Liver (tissue), 9 donors: Measurements from ENCODE around the gene GPR141. TPM values are rescaled to one million over a fixed set of nuclear protein-coding genes. Genes with fewer than 3 reads are reported as not detected.

Source experiments
- DNase-seq: peaks from one replicate; pipeline ENCODE4 v3.0.0-alpha.2; 2017; ENCODE audit warnings: low spot score
- H3K27ac ChIP-seq, 2 donors: one replicate each; pipeline ENCODE4 v1.7.0; 2013; ENCODE audit warnings: inconsistent platforms in 2 of 2, low read length in 2 of 2, control low read depth in 1 of 2, low read depth in 1 of 2, mild to moderate bottlenecking in 1 of 2
- H3K27me3 ChIP-seq, 4 donors: one replicate each; pipeline versions ENCODE4 v1.6.1 to v1.7.0; 2013; ENCODE audit warnings: low read length in 3 of 4, inconsistent platforms in 1 of 4, mild to moderate bottlenecking in 1 of 4, moderate library complexity in 1 of 4; ENCODE audit not compliant: control insufficient read depth in 4 of 4, insufficient read depth in 4 of 4
- H3K36me3 ChIP-seq, 4 donors: one replicate each; pipeline versions ENCODE4 v1.6.1 to v1.7.0; 2013; ENCODE audit warnings: low read length in 3 of 4, mild to moderate bottlenecking in 3 of 4, low read depth in 1 of 4, moderate library complexity in 1 of 4; ENCODE audit not compliant: control insufficient read depth in 4 of 4, insufficient read depth in 3 of 4
- H3K4me1 ChIP-seq, 4 donors: one replicate each; pipeline versions ENCODE4 v1.6.1 to v1.7.0; 2013; ENCODE audit warnings: low read length in 3 of 4, mild to moderate bottlenecking in 3 of 4, moderate library complexity in 1 of 4; ENCODE audit not compliant: control insufficient read depth in 4 of 4, insufficient read depth in 4 of 4
- H3K4me3 ChIP-seq, 3 donors: one replicate each; pipeline versions ENCODE4 v1.6.1 to v1.7.0; 2013; ENCODE audit warnings: low read length in 3 of 3, control low read depth in 1 of 3, low read depth in 1 of 3, mild to moderate bottlenecking in 1 of 3
- H3K9ac ChIP-seq, 2 donors: one replicate each; pipeline ENCODE4 v1.7.0; 2013; ENCODE audit warnings: low read length in 2 of 2, mild to moderate bottlenecking in 2 of 2, moderate library complexity in 2 of 2, control low read depth in 1 of 2, low read depth in 1 of 2
- H3K9me3 ChIP-seq, 4 donors: one replicate each; pipeline versions ENCODE4 v1.6.1 to v1.7.0; 2013; ENCODE audit warnings: low read length in 3 of 4; ENCODE audit not compliant: control insufficient read depth in 4 of 4
- EGR1 ChIP-seq, 2 donors: IDR thresholded peaks; 2 replicates each; pipeline ENCODE4 v1.6.1; 2016 to 2018; ENCODE audit warnings: antibody characterized with exemption in 2 of 2, low read depth in 2 of 2
- GABPA ChIP-seq, 2 donors: IDR thresholded peaks in 1 of 2; conservative IDR thresholded peaks in 1 of 2; 2 replicates each; pipeline ENCODE4 v1.6.1; 2016; ENCODE audit warnings: antibody characterized with exemption in 2 of 2, mild to moderate bottlenecking in 1 of 2, moderate library complexity in 1 of 2
- HNF4A ChIP-seq, 2 donors: conservative IDR thresholded peaks; 2 replicates each; pipeline ENCODE4 v1.6.1; 2016; ENCODE audit warnings: antibody characterized with exemption in 2 of 2, mild to moderate bottlenecking in 2 of 2
- HNF4G ChIP-seq: IDR thresholded peaks from 2 replicates; pipeline ENCODE4 v1.6.1; 2016; ENCODE audit warnings: antibody characterized with exemption
- NR2F2 ChIP-seq: IDR thresholded peaks from 2 replicates; pipeline ENCODE4 v1.6.1; 2016; ENCODE audit warnings: antibody characterized with exemption
- RAD21 ChIP-seq, 2 donors: IDR thresholded peaks; 2 replicates each; pipeline ENCODE4 v1.6.1; 2016; ENCODE audit warnings: antibody characterized with exemption in 2 of 2, mild to moderate bottlenecking in 2 of 2
- SP1 ChIP-seq: IDR thresholded peaks from 2 replicates; pipeline ENCODE4 v1.6.1; 2018; ENCODE audit warnings: antibody characterized with exemption, mild to moderate bottlenecking
- TAF1 ChIP-seq: conservative IDR thresholded peaks from 2 replicates; pipeline ENCODE4 v1.6.1; 2016; ENCODE audit warnings: antibody characterized with exemption, mild to moderate bottlenecking
- WGBS: extraction: QIAGEN DNeasy Blood & Tissue Kit; methylation state at CpG from one replicate; pipeline ENCODE4 v1.1.7; 2013; 5-methylcytosine and 5-hydroxymethylcytosine counted together
- polyA plus RNA-seq, 2 donors: library from polyadenylated mRNA; stranded (reverse) in 1 of 2; unstranded in 1 of 2; fragments of 200-250 nt in 1 of 2; fragments of >200 nt in 1 of 2; fragmentation: Nextera tagmentation in 1 of 2; extraction: Ambion mirVana in 1 of 2; gene quantifications; one replicate each; pipeline versions ENCODE4 v1.2.1 to v1.2.3, GENCODE V29; 2013 to 2015
- total RNA-seq, 2 donors: library from RNA; depleted of rRNA; stranded (reverse); fragments of >200 nt; gene quantifications; one replicate each; pipeline ENCODE4 v1.2.3, GENCODE V29; 2014
- TF ChIP-seq, protein P1 (sequence below): IDR thresholded peaks from 2 replicates; pipeline ENCODE4 v1.6.1; 2016; ENCODE audit warnings: antibody characterized with exemption
- TF ChIP-seq, protein P2 (sequence below): IDR thresholded peaks from 2 replicates; pipeline ENCODE4 v1.6.1; 2016; ENCODE audit warnings: antibody characterized with exemption, mild to moderate bottlenecking
- TF ChIP-seq, protein P3 (sequence below): fragments of 150-350 bp; IDR thresholded peaks from 2 replicates; pipeline ENCODE4 v1.5.1; 2017; ENCODE audit warnings: improper control_type of control experiment, low read depth, low read length; ENCODE audit not compliant: missing input control
- donor health status: healthy.
- donor health status: healthy.
- donor health status: healthy.
- donor health status: healthy.
- donor health status: healthy.

The GPR141 gene
- total and polyA plus RNA-seq, 4 donors, result 0.28 to 2.9 (median 1.4) TPM; not detected in 1

DNA sequence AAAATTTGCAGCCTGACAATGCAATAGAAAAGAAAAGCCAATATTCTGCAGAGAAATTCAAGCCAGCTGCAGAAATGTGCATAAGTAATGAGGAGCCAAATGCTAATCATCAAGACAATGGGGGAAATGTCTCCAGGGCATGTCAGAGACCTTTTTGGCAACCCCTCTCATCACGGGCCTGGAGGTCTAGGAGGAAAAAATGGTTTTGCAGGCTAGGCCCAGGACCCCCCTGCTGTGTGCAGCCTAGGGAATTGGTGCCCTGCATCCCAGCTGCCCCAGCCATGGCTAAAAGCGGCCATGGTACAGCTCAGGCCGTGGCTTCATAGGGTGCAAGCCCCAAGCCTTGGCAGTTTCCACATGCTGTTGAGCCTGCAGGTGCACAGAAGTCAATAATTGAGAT lies 92.4 kb downstream of the GPR141 start:
- TF ChIP-seq, protein P1, sequence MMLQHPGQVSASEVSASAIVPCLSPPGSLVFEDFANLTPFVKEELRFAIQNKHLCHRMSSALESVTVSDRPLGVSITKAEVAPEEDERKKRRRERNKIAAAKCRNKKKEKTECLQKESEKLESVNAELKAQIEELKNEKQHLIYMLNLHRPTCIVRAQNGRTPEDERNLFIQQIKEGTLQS, result no peak
- TF ChIP-seq HNF4G (no peak), SP1 (no peak), TAF1 (no peak)
- TF ChIP-seq, protein P2, sequence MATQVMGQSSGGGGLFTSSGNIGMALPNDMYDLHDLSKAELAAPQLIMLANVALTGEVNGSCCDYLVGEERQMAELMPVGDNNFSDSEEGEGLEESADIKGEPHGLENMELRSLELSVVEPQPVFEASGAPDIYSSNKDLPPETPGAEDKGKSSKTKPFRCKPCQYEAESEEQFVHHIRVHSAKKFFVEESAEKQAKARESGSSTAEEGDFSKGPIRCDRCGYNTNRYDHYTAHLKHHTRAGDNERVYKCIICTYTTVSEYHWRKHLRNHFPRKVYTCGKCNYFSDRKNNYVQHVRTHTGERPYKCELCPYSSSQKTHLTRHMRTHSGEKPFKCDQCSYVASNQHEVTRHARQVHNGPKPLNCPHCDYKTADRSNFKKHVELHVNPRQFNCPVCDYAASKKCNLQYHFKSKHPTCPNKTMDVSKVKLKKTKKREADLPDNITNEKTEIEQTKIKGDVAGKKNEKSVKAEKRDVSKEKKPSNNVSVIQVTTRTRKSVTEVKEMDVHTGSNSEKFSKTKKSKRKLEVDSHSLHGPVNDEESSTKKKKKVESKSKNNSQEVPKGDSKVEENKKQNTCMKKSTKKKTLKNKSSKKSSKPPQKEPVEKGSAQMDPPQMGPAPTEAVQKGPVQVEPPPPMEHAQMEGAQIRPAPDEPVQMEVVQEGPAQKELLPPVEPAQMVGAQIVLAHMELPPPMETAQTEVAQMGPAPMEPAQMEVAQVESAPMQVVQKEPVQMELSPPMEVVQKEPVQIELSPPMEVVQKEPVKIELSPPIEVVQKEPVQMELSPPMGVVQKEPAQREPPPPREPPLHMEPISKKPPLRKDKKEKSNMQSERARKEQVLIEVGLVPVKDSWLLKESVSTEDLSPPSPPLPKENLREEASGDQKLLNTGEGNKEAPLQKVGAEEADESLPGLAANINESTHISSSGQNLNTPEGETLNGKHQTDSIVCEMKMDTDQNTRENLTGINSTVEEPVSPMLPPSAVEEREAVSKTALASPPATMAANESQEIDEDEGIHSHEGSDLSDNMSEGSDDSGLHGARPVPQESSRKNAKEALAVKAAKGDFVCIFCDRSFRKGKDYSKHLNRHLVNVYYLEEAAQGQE, result no peak

DNA sequence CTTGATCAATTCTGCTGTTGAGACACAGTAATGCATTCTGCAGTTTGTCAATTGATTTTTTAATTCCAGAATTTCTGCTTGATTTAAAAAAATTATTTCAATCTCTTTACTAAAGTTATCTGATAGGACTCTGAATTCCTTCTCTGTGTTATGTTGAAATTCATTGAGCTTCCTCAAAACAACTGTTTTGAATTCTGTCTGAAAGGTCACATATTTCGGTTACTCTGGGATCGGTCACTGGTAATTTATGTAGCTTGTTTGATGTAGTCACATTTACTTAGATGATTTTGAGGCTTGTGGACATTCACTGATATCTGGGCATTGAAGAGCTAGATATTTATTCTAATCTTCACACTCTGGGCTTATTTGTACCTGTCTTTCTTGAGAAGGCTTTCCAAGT lies 97.6 kb downstream of the GPR141 start:
- Histone ChIP-seq H3K4me3 (no peak overlapping the region), H3K27ac (no peak overlapping the region), H3K9me3 (no peaks in the 10 kb centered on the region), H3K9ac (no peak overlapping the region), H3K4me1 (no peaks in the 10 kb centered on the region), H3K36me3 (no peaks in the 10 kb centered on the region), H3K27me3 (no peaks in the 10 kb centered on the region)
- no peak for DNase-seq
- TF ChIP-seq EGR1 (IDR thresholded peaks at IDR 0.05; ENCODE audit: low read depth in 2 of 2) (no peak), RAD21 (IDR thresholded peaks at IDR 0.05) (no peak), HNF4A (conservative IDR thresholded peaks at IDR 0.05) (no peak), SP1 (no peak), NR2F2 (no peak)
- TF ChIP-seq, protein P1, result no peak
- 82% methylated on average over 2 of the region's 2 CpGs for WGBS

More for the DNA sequence above, 92.4 kb downstream of the GPR141 start:
- Histone ChIP-seq H3K36me3 (no peaks in the 10 kb centered on the region), H3K4me1 (no peaks in the 10 kb centered on the region), H3K9me3 (peaks cover 0 to 1% (median 0%) of the 10 kb centered on the region in 4 donors), H3K27me3 (peaks cover 0 to 3% (median 0%) of the 10 kb centered on the region in 4 donors), H3K9ac (no peak overlapping the region), H3K27ac (no peak overlapping the region), H3K4me3 (no peak overlapping the region)
- no peak for DNase-seq
- 55% methylated on average over 3 of the region's 3 CpGs for WGBS

DNA sequence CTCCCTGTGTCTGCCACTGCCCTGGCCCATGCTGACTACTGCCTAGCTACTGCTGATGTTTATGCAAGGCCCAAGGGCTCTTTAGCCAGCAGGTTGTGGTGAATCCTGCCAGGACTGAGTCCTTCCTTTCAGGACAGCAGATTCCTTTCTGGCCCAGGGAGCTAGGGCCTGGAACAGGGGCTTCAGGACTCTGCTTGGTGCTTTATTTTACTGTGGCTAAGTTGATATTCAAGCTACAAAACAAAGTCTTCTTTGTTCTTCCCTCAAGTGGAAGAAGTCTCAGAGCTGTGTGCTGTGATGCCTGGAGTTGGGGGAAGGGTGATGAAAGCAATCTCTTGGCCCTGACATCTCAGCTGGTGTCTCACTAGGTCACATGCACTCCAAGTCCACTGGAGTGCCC lies 98.6 kb downstream of the GPR141 start:
- no peaks in the 10 kb centered on the region for H3K27me3 ChIP-seq
- H3K4me3 ChIP-seq, result no peak overlapping the region
- no peak for DNase-seq
- no peaks in the 10 kb centered on the region for H3K9me3 ChIP-seq
- H3K9ac ChIP-seq, result no peak overlapping the region
- no peak overlapping the region for H3K27ac ChIP-seq
- TF ChIP-seq GABPA (IDR thresholded peaks at IDR 0.05 in 1 of 2, conservative IDR thresholded peaks at IDR 0.05 in 1 of 2) (no peak), RAD21 (IDR thresholded peaks at IDR 0.05) (no peak), TAF1 (no peak), NR2F2 (no peak)
- TF ChIP-seq, protein P2, result no peak
- TF ChIP-seq, protein P3, sequence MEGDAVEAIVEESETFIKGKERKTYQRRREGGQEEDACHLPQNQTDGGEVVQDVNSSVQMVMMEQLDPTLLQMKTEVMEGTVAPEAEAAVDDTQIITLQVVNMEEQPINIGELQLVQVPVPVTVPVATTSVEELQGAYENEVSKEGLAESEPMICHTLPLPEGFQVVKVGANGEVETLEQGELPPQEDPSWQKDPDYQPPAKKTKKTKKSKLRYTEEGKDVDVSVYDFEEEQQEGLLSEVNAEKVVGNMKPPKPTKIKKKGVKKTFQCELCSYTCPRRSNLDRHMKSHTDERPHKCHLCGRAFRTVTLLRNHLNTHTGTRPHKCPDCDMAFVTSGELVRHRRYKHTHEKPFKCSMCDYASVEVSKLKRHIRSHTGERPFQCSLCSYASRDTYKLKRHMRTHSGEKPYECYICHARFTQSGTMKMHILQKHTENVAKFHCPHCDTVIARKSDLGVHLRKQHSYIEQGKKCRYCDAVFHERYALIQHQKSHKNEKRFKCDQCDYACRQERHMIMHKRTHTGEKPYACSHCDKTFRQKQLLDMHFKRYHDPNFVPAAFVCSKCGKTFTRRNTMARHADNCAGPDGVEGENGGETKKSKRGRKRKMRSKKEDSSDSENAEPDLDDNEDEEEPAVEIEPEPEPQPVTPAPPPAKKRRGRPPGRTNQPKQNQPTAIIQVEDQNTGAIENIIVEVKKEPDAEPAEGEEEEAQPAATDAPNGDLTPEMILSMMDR, result no peak
- no peaks in the 10 kb centered on the region for H3K36me3 ChIP-seq
- no peaks in the 10 kb centered on the region for H3K4me1 ChIP-seq
